ENCODE results near the gene KCNAB2.

The KCNAB2 gene

DNA sequence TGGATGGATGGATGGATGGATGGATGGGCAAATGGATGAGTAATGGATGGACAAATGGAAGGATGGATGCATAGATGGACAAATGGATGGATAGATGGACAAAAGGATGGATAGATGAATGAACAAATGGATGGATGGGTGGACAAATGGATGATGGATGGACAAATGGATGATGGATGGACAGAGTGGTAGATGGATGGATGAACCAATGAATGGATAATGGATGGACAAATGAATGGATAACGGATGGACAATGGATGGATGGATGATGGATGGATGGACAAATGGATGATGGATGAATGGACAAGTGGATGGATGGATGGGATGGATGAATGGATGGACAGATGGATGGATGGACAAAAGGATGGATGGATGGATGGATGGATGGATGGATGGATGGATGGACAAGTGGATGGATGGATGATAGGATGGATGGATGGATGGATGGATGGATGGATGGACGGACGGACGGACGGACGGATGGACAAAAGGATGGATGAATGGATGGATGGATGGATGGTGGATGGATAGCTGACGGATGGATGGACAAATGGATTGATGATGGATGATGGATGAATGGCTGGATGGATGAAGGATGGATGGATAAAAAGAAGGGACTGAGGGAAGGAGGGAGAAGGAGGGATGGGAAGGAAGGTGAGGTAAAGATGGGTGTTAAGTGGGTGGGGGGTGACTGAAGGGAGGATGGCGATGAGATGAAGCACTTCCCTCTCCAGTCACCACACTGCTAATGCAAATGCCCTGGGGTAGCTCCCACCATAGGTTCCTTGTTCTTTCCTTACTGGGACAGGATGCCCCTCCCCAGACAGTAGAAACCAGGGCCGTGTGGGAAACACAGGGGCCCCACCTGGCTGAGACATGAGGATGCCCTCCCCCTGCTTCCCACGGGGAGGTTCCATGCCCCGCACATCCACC lies 104.6 kb downstream of the KCNAB2 start:
- DNase-seq (ENCODE audit: low read depth) = no peak

All from T follicular helper cell (primary cell).